Stimulated activated CD8-positive, alpha-beta memory T cell treated with anti-CD3 and anti-CD28 coated beads, Interleukin-4, amount 100 ng/mL, for 1 hour (primary cell): ENCODE results near the gene TSR3.

Experiments used
- DNase-seq, 2 donors: peaks; one replicate each; pipeline ENCODE4 v3.0.0-alpha.2; 2020; ENCODE audit warnings: low read depth in 2 of 2, low spot score in 1 of 2

Gene TSR3

GRCh38 chr16:1378087-1378803, 26.6 kb upstream of the TSR3 start:
- DNase-seq, result no peak

GRCh38 chr16:1377406-1378010, 25.8 kb upstream of the TSR3 start:
- no peak for DNase-seq

- DNase-seq, result no peak
These were observed 24.2 kb upstream of the TSR3 start for GRCh38 chr16:1375741-1376410.

DNA sequence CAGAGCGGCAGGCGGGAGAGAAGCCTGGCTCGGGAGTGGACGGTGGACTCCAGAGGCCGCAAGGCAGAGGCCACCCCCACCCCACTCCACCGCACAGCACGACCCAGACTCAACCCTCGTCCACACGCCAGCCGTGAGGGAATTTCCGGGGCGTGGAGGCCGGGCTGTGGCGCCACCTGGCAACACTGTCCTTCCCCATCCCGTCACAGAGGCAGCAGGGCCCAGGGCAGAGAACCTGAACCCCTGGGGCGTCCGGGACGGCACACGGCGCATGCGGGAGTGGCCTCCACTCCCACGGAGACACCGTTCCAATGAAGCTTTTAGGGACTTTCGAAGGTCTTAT, 23.6 kb upstream of the TSR3 start:
- DNase-seq, result no peak

GRCh38 chr16:1374418-1375297, 23.0 kb upstream of the TSR3 start:
- no peak for DNase-seq

DNA sequence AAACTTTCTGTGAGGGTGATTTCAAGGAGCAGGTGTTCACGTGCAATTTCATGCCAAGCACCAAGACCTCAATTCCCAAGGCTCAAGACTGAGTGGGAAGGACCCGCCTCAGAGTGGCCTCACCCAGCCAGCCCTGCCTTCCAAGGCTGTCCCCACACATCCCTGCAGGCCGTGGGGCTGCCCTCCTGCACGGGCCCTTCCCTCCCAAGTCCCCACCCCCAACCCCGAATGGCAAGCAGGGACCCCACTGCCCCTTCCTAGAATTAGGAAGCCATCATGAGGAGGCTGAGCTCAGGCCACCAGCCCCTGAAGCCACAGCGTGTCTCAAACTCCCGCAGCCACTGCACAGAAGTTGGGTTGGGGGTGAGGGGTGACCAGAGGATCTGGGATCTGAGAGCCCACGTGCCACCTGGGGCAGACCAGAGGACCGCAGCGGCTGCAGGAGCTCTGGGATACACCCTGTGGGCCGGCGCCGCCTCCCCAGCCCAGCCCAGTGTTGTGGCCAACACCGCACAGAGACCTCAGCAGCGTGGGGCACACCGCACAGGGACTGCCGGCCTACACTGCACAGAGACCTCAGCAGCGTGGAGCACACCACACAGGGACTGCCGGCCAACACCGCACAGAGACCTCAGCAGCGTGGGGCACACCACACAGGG, 20.7 kb upstream of the TSR3 start:
- DNase-seq, result no peak

DNA sequence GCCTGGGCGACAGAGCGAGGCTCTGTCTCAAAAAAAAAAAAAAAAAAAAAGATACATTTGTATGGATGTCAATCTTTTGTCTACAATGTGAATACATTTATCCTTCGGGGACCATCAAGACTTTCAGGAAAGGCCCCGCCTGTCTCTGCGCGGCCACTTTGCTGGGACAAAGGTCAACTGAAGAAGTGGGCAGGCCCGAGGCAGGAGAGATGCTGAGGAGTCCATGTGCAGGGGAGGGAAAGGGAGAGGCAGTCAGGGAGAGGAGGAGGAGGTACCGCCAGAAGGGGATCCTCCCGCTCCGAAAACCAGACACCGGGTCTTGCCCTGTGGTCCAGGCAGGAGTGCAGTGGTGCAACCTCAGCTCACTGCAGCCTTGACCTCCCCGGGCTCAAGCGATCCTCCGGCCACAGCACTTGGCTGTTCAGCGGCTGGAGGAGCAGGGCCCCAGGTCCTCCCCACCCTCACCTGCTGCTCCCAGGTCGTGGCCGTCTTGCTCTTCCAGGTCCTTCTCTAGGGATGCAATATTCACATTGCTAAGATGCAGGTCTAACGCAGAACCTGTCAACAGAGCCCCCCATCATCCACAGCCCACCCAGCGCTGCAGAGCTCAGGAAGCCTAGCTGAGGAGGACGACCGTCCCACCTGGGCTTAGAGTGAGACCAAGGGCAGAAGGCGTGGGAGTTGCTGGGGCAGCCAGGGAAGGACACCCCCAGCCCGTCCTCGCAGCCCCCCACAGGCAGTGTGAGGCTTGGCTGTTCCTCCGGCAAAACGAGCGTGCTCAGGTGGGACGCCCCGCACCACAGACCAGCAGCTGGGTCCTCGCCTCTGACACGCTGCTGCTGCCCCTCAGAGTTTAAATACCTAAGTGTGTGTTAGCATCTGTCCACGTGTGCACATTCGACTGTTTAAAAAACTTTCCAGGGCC, 19.6 kb upstream of the TSR3 start:
- no peak for DNase-seq

- DNase-seq, result no peak
These were observed 16.0 kb upstream of the TSR3 start for GRCh38 chr16:1367486-1368174.

DNA sequence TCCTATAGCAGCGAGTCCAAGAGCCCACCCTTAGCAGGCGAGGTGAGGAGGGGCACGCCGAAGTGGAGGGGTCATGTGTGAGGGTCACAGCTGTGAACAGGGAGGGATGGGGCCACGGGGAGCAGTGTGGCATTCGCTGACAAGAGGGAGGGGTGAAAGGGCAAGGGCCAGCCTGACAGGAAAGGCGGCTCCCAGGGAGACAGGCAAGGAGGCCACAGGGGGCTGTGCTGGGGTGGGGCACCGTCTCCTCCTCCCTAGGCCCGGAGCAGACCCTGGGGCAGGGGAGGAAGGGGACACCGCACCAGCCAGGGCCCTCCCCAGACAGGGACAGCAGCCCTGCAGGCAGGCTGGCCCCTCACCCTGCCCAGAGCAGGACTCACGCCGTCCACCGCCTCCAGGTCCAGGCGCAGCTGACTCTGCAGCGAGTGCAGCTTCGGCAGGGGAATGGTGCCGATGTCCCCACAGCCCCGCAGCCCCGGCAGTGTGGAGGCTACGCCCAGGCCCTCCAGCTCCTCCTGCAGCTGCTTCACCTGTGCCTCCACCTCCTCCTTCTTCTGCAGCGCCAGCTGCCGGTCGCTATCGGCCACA, 15.1 kb upstream of the TSR3 start:
- DNase-seq, result no peak

DNA sequence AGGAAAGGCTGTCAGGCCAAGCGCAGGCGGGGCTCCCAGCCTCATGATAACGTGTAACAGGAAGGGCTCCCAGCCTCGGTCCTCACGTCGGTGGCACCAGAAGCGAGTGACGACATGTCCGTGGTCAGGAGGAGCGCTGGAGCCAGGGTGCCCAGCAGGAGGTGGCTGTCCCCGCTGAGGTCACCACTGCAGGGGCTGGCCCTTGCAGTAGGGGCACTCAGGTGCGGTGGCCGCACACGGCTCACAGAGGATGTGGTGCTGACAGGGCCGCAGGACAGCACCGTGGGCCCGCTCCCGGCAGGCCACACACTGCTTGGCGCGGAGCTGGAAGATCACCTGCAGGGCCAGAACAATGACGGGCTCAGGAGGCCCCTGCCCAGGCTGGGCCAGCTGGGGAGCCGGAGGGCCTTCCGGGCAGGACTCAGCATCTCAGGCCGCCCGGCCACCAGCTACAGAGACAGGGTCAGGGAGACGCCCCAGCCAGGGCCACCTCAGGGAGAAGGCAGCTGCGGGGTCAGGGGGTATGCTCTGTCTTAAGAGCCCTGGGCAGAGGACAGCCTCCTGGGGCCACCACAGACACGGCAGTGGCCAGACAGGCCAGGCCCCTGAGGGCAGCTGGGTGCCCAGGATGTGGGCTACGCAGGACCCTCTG, 14.5 kb upstream of the TSR3 start:
- no peak for DNase-seq

GRCh38 chr16:1364510-1364909, 12.8 kb upstream of the TSR3 start:
- no peak for DNase-seq

- peak in 1 of 2 donors; percentile 42 for DNase-seq
These were observed 11.9 kb upstream of the TSR3 start for GRCh38 chr16:1363501-1364041.

DNA sequence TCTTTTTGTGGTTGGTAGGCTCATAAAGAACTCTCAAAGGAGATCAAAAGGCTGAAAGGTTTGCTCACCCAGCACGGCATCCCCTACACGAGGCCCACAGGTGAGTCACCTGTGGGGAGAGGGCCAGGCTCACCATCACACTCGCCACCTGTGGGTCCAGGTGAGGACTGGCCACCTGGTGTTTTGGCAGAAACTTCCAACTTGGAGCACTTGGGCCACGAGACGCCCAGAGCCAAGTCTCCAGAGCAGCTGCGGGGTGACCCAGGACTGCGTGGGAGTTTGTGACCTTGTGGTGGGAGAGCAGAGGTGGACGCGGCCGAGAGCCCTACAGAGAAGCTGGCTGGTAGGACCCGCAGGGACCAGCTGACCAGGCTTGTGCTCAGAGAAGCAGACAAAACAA, 11.1 kb upstream of the TSR3 start:
- DNase-seq, result no peak

DNA sequence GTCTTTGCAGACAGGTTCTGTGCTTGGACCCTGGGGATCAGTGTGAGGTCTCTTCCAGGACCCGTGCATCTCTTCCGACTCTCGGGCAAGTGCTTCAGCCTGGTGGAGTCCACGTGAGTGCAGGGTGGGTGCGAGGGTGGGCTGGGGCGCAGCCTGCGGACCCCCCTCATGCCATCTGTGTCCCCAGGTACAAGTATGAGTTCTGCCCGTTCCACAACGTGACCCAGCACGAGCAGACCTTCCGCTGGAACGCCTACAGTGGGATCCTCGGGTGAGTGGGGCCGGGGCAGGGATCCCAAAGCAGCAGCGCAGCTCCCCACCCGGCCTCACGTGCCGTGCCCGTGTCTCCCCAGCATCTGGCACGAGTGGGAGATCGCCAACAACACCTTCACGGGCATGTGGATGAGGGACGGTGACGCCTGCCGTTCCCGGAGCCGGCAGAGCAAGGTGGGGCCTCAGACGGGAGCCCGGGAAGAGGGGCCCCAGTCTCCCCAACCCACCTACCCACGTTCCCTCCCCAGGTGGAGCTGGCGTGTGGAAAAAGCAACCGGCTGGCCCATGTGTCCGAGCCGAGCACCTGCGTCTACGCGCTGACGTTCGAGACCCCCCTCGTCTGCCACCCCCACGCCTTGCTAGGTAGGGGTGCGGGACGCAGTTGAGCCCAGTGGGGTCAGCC, 10.1 kb upstream of the TSR3 start:
- no peak for DNase-seq

DNA sequence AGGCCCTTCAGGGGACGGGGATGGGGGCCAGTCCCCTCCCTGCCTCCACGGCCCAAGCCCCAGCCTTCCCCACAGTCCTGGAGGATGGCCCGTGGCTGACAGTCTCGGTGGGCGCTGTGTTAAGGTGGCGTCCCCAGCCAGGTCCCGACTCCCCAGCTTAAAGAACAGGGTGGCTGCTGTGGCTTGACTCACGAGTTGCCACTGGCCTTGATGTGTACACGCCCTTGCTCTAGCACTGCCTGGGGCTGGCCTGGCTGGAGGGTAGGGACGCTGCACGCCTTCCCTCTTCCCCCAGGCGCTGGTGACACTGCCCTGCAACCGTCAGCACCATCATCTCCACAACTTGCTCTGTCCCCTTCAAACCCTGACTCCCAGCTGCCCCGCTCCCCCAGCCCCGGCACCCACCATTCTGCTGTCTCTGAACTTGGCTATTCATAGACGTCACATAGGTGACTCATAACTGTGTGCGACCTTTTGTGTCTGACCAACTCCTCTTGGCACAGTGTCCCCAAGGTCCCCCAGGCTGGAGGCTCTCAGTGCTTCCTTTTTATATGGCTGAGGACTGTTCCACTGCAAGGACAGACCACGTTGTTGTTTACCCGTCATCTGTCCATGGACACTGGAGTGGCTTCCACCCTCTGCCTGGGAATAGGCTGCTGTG, 6.4 kb upstream of the TSR3 start:
- no peak for DNase-seq

- no peak for DNase-seq
These were observed 4.6 kb upstream of the TSR3 start for GRCh38 chr16:1356061-1356900.
